Subcutaneous adipose tissue (tissue), 4 donors: ENCODE data around the gene LY86. TPM values are rescaled to one million over a fixed set of nuclear protein-coding genes. Genes with fewer than 3 reads are reported as not detected.

Source experiments
- total RNA-seq, 4 donors: library from RNA; depleted of rRNA; stranded (reverse); fragments of >200 nt; gene quantifications; one replicate each; pipeline ENCODE4 v1.1.0, GENCODE V29; 2016
- TF ChIP-seq, protein P1 (sequence below): fragments of 450-650 bp; IDR thresholded peaks from one replicate; pipeline ENCODE4 v1.5.1; 2016; ENCODE audit warnings: low read depth, mild to moderate bottlenecking, control low read depth, antibody characterized with exemption, moderate library complexity

Gene LY86
- total RNA-seq, 4 donors from 2014 or later, result 2.6 to 111 (median 4.9) TPM

DNA sequence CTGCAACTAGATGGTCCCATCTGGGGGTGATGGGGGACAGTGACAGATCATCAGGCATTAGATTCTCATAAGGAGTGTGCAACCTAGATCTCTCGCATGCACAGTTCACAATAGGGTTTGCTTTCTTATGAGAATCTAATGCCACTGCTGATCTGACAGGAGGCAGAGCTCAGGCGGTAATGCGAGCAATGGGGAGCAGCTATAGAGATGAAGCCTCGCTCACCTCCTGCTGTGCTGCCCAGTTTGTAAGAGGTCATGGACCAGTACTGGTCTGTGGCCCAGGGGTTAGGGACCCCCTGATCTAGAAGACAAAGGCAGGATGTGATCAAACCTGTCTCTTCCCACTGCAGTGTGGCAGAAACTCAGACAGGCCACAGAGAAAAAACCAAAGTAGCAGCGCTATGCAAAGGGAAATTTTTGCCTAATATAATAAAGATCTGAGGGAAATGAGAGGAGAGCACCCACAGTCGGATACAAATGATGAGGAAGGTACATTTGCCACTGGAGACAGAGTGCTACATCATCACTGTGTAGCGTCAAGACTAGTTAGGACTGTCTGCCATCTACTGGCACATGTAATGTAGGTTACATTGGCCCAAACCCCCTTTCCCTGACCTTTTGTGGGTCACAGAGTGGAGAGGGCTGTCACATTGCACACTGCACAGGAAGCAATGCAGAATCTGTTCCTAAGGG, 4.1 kb upstream of the LY86 start:
- TF ChIP-seq, protein P1, sequence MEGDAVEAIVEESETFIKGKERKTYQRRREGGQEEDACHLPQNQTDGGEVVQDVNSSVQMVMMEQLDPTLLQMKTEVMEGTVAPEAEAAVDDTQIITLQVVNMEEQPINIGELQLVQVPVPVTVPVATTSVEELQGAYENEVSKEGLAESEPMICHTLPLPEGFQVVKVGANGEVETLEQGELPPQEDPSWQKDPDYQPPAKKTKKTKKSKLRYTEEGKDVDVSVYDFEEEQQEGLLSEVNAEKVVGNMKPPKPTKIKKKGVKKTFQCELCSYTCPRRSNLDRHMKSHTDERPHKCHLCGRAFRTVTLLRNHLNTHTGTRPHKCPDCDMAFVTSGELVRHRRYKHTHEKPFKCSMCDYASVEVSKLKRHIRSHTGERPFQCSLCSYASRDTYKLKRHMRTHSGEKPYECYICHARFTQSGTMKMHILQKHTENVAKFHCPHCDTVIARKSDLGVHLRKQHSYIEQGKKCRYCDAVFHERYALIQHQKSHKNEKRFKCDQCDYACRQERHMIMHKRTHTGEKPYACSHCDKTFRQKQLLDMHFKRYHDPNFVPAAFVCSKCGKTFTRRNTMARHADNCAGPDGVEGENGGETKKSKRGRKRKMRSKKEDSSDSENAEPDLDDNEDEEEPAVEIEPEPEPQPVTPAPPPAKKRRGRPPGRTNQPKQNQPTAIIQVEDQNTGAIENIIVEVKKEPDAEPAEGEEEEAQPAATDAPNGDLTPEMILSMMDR, result no peak

DNA sequence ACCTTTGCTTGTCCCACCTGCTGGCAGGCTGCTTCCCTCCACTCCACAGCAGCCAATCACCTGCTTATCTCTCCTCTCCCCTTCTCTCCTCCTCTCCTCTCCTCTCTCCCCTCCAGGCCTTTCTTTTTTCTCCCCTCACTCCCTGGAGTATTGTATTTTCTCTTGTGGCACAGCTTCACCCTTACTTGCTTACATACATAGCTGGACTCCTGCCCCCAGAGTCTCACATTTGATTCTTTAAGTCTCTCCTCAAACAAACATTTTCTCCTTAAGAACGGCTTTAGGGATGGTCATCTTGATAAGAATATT, 3.6 kb upstream of the LY86 start:
- TF ChIP-seq, protein P1, result no peak

DNA sequence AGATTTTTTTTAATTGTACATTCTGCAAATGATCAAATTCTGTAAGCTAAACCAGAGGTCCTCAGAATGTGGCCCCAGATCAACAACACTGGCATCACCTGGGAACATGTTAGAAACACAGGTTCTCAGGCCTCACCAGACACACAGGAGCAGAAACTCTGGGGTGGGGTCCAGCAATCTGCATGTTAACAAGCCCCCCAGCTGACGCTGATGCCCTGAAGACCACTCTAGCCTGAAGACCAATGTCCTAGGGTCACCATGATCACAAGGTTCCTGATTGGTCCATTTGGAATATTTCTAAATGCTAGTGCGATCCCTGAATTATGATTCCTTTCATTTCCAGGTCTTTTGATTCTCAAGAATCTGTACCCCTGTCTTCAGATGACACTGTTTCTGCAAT, 2.4 kb upstream of the LY86 start:
- TF ChIP-seq, protein P1, result no peak

DNA sequence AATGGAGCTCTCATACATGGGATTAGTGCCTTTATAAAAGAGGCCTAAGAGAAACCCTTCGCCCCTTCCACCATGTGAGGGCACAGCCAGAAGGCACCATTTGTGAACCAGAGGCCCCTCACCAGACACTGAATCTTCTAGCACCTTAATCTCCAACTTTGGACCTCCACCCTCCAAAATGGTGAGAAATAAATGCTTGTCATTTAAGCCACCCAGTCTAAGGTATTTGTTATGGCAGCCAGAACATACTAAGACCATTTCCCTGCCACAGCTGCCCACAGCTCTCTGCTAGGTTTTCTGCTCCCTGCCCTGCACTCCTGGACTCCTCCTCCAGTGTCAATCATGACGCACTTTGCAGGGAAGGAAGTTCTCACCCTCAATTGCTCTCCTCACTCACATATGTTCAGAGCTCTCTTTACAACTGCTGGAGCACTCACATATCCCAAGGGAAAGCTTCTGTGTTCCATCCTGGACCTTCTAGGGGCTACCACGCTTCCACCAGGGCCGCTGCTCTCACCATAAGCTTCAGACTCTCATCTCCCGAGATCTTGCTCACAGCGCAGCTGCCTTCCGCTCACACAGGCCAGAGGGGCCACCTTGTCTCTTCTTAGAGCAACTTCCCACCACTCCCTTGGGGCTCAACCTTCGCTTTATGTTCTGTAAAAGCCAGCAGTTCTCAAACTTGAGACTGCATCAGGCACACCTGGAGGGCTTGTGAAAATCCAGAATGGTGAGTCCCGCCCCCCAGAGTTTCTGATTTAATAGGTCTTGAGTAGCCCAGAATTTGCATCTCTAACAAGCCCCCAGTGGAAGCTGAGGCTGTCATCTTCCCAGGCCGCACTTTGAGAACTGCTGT, 1.6 kb upstream of the LY86 start:
- TF ChIP-seq, protein P1, result no peak

DNA sequence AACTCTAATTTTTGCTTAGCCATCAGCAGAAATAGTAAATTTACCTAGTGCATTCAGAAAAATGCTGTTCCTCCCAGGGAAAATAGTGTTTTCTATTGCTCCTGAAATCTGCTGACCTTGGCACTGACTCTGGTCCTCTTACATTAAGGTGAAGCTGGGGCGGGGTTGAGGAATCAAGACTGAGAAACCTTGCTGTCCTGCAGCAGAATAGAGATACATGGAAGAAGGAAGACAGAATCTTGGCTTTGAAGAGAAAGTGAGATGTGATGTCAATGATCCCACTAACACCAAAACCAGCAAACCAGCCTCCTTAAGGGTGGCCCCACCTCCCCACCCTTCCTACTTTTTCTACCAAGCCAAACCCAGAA, 840 bp upstream of the LY86 start:
- TF ChIP-seq, protein P1, result no peak

DNA sequence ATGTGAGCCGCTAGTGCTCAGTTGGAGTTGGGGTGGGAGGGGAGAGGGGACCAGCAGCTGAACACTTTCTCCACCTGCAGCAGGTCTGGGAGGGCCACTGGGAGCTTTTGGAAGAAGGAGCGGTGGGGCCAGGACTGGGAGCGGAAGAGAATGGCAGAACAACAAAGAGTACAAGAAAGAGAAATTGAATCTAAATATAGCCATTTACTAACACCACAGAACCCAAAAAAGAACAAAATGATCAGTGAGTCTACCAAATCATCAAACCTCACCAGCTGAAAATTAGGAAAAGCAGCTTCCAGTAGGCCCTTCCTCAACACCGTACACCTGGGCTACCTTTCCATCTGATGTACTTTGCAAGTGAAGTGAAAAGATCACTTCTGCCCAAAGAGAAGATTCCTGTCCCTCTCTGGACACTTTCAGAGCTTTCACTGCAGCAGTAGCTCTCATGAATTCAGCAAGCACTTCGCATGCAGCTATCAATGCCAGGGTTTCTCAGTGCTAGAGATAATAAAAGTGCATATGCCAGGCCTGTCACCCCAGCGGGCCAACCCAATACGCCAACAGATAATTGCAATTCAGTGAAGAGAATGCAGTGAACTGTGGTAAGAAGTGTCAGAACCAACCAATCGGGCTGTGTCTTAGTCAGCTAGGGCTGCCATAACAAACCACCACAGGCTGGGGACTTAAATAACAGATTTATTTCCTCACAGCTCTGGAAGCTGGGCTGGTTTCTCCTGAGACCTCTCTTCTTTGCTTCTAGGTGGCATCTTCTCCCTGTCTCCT, 597 bp downstream of the LY86 start:
- TF ChIP-seq, protein P1, result no peak

DNA sequence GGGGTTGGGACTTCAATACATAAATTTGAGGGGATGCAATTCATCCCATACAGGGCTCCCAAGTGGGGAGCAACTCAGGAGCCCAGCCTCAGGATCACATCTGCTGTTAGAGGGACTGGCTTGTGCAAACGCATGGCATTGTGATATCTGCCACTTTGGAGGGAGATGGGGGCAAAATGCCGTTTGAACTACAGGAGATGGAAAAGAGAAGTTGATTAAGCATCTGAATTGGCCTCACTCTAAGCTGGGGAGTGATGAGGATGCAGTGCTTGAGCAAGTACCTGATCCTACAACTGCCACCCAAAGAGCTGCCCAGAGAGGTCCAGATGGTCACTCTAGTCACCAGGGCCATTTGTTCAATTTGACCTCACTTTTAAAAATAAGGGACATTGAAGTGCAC, 2.0 kb downstream of the LY86 start:
- TF ChIP-seq, protein P1, result no peak
